ENCODE measurements around the gene GRHL3. TPM values are rescaled to one million over a fixed set of nuclear protein-coding genes. Genes with fewer than 3 reads are reported as not detected.

Gene GRHL3
- total RNA-seq, 1 donor from 2014 or later = 2.5 TPM

- DNase-seq (ENCODE audit: low read depth) = peak; percentile 82
These were observed 74.7 kb downstream of the GRHL3 start for GRCh38 chr1:24393892-24394291.

- no peak for DNase-seq (ENCODE audit: low read depth)
These were observed 80.9 kb downstream of the GRHL3 start for GRCh38 chr1:24400065-24400464.

GRCh38 chr1:24403806-24404205, 84.6 kb downstream of the GRHL3 start:
- DNase-seq (ENCODE audit: low read depth) = no peak

Other genes with a start within 250 kb of the GRHL3 start
- gene MYOM3, start 207.2 kb upstream of the GRHL3 start, total RNA-seq = 1.5 and 9.0 TPM in 2 replicates
- 0.05 TPM in 1 of 2 replicates, not detected in the other for gene IL22RA1, start 176.2 kb upstream of the GRHL3 start, total RNA-seq
- 4.0 and 6.1 TPM in 2 replicates for gene IFNLR1, start 132.1 kb upstream of the GRHL3 start, total RNA-seq
- 3.6 and 9.9 TPM in 2 replicates for gene STPG1, start 94.4 kb downstream of the GRHL3 start, total RNA-seq
- 60.4 and 95.8 TPM in 2 replicates for gene NIPAL3, start 96.4 kb downstream of the GRHL3 start, total RNA-seq
- gene RCAN3, start 183.5 kb downstream of the GRHL3 start, total RNA-seq = 17.9 and 20.2 TPM in 2 replicates
- gene NCMAP, start 236.7 kb downstream of the GRHL3 start, total RNA-seq = 3.4 and 8.3 TPM in 2 replicates